Endothelial cell of umbilical vein (primary cell): ENCODE measurements around the gene NLGN1.

Source experiments
- EZH2 ChIP-seq: IDR thresholded peaks from 2 replicates; pipeline ENCODE4 v1.6.1; 2012; ENCODE audit warnings: borderline replicate concordance, low read depth, mild to moderate bottlenecking, moderate library complexity, low read length, inconsistent platforms; ENCODE audit not compliant: severe bottlenecking
- POLR2A ChIP-seq: IDR thresholded peaks from 2 replicates; pipeline ENCODE4 v1.6.1; 2012; ENCODE audit warnings: low read depth, mild to moderate bottlenecking, control low read depth, low read length
- TF ChIP-seq, protein P1 (sequence below), 2 donors: IDR thresholded peaks; 1 replicate in 1 of 2; 2 replicates in 1 of 2; pipeline ENCODE4 v1.5.1; 2011; ENCODE audit warnings: low read length in 2 of 2, mild to moderate bottlenecking in 2 of 2, moderate library complexity in 2 of 2, control low read depth in 1 of 2, inconsistent platforms in 1 of 2, low read depth in 1 of 2; ENCODE audit not compliant: insufficient read depth in 1 of 2; ENCODE audit errors: extremely low read depth in 1 of 2

DNA sequence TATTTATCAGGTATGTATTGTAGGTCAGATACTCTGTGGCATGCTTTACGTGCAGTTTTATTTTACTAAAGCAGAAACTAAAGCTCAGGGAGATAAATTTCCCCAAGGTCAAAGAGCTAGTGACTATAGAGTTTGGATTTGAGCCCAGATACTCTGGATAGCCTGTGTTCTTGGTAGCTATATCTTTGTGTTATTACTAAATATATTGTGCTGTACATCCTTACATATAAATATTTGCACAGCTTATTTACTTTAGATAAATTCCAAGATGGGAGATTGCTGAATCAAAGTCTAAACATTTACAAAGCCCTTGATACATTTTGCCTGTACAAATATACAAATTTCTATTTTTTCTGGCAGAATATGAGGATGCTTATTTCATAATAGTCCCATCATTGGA lies 800.7 kb downstream of the NLGN1 start:
- TF ChIP-seq, protein P1, sequence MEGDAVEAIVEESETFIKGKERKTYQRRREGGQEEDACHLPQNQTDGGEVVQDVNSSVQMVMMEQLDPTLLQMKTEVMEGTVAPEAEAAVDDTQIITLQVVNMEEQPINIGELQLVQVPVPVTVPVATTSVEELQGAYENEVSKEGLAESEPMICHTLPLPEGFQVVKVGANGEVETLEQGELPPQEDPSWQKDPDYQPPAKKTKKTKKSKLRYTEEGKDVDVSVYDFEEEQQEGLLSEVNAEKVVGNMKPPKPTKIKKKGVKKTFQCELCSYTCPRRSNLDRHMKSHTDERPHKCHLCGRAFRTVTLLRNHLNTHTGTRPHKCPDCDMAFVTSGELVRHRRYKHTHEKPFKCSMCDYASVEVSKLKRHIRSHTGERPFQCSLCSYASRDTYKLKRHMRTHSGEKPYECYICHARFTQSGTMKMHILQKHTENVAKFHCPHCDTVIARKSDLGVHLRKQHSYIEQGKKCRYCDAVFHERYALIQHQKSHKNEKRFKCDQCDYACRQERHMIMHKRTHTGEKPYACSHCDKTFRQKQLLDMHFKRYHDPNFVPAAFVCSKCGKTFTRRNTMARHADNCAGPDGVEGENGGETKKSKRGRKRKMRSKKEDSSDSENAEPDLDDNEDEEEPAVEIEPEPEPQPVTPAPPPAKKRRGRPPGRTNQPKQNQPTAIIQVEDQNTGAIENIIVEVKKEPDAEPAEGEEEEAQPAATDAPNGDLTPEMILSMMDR (IDR thresholded peaks at IDR 0.05; ENCODE audit: extremely low read depth in 1 of 2, insufficient read depth in 1 of 2, low read depth in 1 of 2, low read length in 2 of 2) = no peak
- no peak for TF ChIP-seq EZH2
- no peak for TF ChIP-seq POLR2A
